ENCODE measurements around the gene ELAVL3.

ELAVL3 gene

DNA sequence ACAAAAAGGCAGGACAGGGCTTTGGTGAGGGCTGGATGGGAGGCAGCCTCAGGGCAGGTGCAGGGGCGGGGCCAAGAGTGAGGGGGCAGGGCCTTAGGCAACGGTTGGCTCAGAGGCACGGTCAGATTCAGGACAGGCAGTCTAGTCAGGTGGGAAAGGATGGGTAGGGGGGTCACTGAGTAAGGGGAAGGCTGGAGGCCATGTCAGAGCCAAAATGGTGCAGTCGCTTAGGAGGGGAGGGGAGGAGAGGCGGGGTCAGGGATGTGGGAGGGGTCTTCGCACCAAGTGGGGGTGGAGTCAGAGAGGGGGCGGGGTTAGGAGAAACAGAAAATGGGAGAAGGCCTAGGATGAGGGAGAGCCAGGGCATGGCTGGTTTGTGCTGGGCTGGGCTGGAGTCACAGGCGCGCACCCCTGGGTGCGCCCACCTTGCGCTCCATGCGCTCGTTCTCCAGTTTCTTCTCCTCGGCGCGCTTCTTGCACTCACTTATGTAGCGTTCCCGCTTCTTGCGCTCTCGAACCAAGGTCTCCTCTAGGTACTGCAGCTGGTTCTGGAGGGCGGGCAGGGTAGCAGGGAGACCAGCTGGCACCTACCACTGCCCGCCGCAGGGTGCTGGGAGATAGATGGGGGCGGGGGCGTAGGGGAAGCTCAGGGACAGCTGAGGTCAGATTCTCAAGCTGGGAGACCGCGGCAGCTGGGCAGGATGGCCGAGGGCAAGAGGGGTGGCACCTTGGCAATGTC lies 55.0 kb downstream of the ELAVL3 start:
- no peak for TF ChIP-seq POLR2AphosphoS5 (IDR thresholded peaks at IDR 0.05; ENCODE audit: low read depth, low read length)
- TF ChIP-seq, protein P1, sequence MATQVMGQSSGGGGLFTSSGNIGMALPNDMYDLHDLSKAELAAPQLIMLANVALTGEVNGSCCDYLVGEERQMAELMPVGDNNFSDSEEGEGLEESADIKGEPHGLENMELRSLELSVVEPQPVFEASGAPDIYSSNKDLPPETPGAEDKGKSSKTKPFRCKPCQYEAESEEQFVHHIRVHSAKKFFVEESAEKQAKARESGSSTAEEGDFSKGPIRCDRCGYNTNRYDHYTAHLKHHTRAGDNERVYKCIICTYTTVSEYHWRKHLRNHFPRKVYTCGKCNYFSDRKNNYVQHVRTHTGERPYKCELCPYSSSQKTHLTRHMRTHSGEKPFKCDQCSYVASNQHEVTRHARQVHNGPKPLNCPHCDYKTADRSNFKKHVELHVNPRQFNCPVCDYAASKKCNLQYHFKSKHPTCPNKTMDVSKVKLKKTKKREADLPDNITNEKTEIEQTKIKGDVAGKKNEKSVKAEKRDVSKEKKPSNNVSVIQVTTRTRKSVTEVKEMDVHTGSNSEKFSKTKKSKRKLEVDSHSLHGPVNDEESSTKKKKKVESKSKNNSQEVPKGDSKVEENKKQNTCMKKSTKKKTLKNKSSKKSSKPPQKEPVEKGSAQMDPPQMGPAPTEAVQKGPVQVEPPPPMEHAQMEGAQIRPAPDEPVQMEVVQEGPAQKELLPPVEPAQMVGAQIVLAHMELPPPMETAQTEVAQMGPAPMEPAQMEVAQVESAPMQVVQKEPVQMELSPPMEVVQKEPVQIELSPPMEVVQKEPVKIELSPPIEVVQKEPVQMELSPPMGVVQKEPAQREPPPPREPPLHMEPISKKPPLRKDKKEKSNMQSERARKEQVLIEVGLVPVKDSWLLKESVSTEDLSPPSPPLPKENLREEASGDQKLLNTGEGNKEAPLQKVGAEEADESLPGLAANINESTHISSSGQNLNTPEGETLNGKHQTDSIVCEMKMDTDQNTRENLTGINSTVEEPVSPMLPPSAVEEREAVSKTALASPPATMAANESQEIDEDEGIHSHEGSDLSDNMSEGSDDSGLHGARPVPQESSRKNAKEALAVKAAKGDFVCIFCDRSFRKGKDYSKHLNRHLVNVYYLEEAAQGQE (IDR thresholded peaks at IDR 0.05; ENCODE audit: insufficient read depth in 1 of 2, low read depth in 2 of 2, low read length in 2 of 2) = no peak
- TF ChIP-seq TAF1 (IDR thresholded peaks at IDR 0.05; ENCODE audit: borderline replicate concordance, insufficient read depth, low read length) = no peak
- TF ChIP-seq SIN3A (IDR thresholded peaks at IDR 0.05; ENCODE audit: borderline replicate concordance, insufficient read depth, low read length) = no peak
- no peak for TF ChIP-seq FOXP2 (optimal IDR thresholded peaks at IDR 0.05; ENCODE audit: borderline replicate concordance, extremely low read depth, extremely low read length, insufficient read depth)

DNA sequence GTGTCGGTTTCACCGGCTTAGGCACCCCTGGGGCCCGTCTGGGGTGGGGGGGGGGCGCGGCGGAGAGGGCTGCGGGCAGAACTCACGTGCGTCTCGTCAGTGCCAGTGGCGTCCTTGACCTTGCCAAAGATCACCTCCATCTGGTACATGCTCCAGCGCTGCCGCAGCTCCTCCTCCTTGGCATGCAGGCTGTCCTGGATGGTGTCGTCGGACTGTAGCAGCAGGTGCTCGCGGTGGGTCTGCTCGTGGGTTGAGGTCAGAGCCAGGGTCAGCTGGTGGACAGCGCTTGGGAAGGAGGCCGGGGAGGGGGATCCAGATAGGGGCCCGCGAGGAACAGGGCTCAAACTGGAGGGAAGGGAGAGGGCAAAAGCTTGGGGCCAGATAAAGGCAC lies 57.1 kb downstream of the ELAVL3 start:
- TF ChIP-seq, protein P1 (IDR thresholded peaks at IDR 0.05; ENCODE audit: insufficient read depth in 1 of 2, low read depth in 2 of 2, low read length in 2 of 2) = no peak
- TF ChIP-seq TAF1 (IDR thresholded peaks at IDR 0.05; ENCODE audit: borderline replicate concordance, insufficient read depth, low read length) (no peak), POLR2AphosphoS5 (IDR thresholded peaks at IDR 0.05; ENCODE audit: low read depth, low read length) (no peak), SIN3A (IDR thresholded peaks at IDR 0.05; ENCODE audit: borderline replicate concordance, insufficient read depth, low read length) (no peak), FOXP2 (optimal IDR thresholded peaks at IDR 0.05; ENCODE audit: borderline replicate concordance, extremely low read depth, extremely low read length, insufficient read depth) (no peak)

DNA sequence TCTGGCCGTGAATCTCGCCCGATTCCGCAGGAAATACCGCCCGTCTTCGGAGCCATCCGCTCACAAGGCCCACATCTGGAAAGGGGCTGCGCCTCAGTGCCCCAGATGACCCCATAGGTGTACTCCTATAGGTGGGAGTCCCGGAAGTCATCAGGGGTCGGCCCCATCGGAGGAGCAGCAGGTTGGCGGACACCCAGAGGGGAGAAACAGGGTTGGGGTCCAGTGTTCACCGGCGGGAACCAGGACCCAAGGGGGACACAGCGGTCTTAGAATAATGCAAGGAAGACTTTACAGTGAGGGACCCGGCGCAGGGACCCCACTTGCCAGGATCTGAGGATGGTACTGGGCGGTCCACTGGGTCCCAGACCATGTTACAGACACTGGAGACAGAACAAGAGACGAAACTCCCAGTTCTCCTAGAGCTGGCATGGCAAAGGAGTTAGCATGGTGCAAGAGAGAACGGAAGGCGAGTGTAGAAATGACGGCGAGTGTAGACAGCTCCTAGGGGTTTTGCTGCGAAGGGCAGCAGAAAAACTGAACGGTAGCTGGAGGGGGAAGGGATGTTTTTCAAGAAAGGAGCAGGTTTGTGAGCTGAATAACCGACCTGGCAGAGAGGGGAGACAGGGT lies 57.6 kb downstream of the ELAVL3 start:
- no peak for TF ChIP-seq POLR2AphosphoS5 (IDR thresholded peaks at IDR 0.05; ENCODE audit: low read depth, low read length)
- no peak for TF ChIP-seq FOXP2 (optimal IDR thresholded peaks at IDR 0.05; ENCODE audit: borderline replicate concordance, extremely low read depth, extremely low read length, insufficient read depth)
- TF ChIP-seq SIN3A (IDR thresholded peaks at IDR 0.05; ENCODE audit: borderline replicate concordance, insufficient read depth, low read length) = no peak
- no peak for TF ChIP-seq TAF1 (IDR thresholded peaks at IDR 0.05; ENCODE audit: borderline replicate concordance, insufficient read depth, low read length)
- TF ChIP-seq, protein P1 (IDR thresholded peaks at IDR 0.05; ENCODE audit: insufficient read depth in 1 of 2, low read depth in 2 of 2, low read length in 2 of 2) = no peak

DNA sequence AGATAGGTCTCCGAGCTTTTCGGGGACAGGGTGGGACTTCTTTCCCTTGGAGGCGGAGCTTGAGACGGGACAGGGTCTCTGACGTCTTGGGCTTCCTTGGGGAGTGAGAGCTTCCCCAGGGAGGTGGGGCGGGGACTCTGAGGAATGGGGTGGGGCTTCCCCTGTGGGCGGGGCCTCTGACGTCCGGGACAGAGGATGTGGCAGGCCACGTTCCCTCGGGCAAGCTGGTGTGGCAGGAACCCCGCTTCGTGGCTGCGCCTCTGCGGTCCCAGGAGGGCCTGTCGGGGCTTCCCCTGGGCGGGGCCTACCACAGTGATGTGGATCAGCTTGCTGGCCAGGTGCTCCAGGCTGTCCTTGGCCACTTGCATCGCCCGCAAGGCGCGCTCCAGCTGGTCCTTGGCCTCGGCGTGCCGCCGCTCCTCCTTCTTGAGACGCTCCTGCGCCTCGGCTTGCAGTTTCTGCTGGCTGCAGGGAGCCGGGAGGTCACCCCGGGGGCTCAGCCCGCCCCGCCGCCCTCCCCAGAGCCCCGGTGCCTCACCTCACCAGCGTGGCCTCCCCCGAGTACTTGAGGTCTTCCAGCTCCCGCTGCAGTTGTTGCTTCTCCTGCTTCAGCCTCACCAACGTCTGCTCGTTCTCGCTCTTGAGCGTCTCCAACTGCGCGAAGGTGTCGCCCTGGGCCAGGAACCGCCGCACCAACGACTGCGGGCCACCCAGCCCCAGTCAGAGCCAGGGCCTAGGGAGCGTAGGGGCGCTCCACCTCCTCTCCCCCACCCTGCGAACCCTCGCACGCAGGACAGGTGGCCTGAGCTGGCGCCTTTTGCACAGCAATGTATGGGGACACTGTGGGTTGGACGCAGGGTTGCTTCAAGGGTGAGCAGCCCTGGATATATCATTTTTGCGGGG lies 58.4 kb downstream of the ELAVL3 start:
- TF ChIP-seq SIN3A (IDR thresholded peaks at IDR 0.05; ENCODE audit: borderline replicate concordance, insufficient read depth, low read length) (no peak), TAF1 (IDR thresholded peaks at IDR 0.05; ENCODE audit: borderline replicate concordance, insufficient read depth, low read length) (no peak), POLR2AphosphoS5 (IDR thresholded peaks at IDR 0.05; ENCODE audit: low read depth, low read length) (no peak), FOXP2 (optimal IDR thresholded peaks at IDR 0.05; ENCODE audit: borderline replicate concordance, extremely low read depth, extremely low read length, insufficient read depth) (no peak)
- TF ChIP-seq, protein P1 (IDR thresholded peaks at IDR 0.05; ENCODE audit: insufficient read depth in 1 of 2, low read depth in 2 of 2, low read length in 2 of 2) = no peak
